Measurements from ENCODE around the gene GJA4.

GRCh38 chr1:34829250-34829649, 36.5 kb downstream of the GJA4 start:
- TF ChIP-seq RAD21 (IDR thresholded peaks at IDR 0.05): no peak
- TF ChIP-seq HNF4G (IDR thresholded peaks at IDR 0.05): no peak
- TF ChIP-seq REST (IDR thresholded peaks at IDR 0.05): no peak
- TF ChIP-seq ATF3 (IDR thresholded peaks at IDR 0.05): no peak
- TF ChIP-seq CTCF (IDR thresholded peaks at IDR 0.05; ENCODE audit: low read depth, low read length, missing input control): no peak
- TF ChIP-seq JUND (IDR thresholded peaks at IDR 0.05): no peak
- TF ChIP-seq FOXA1 (IDR thresholded peaks at IDR 0.05): no peak
- TF ChIP-seq YY1 (IDR thresholded peaks at IDR 0.05): no peak
- TF ChIP-seq ZBTB33 (IDR thresholded peaks at IDR 0.05): no peak
- TF ChIP-seq TAF1 (conservative IDR thresholded peaks at IDR 0.05): no peak
- TF ChIP-seq MAX (IDR thresholded peaks at IDR 0.05): no peak
- TF ChIP-seq RXRA (IDR thresholded peaks at IDR 0.05): no peak
- no peak for TF ChIP-seq GABPA (IDR thresholded peaks at IDR 0.05 in 1 of 2, conservative IDR thresholded peaks at IDR 0.05 in 1 of 2)
- TF ChIP-seq EGR1 (IDR thresholded peaks at IDR 0.05; ENCODE audit: low read depth in 2 of 2): no peak

Measured in liver (tissue), 3 donors.